GM12878 (cell line): ENCODE data around the gene ARL11. TPM values are rescaled to one million over a fixed set of nuclear protein-coding genes. Genes with fewer than 3 reads are reported as not detected.
A peak's percentile ranks its signal among the peaks of the same experiment; 100 is the strongest.

ENCODE experiments used
- ATAC-seq: fragments of 200-7000 bp; cut with Tn5 transposase; 3 replicates; pipeline ENCODE4 v1.9.1; 2020; ENCODE audit warnings: mild to moderate bottlenecking, moderate library complexity
- BruUV-seq: library from RNA; stranded (reverse); fragments of 400-500 nt; replicated peaks from 2 replicates; lab custom pipeline; 2021; lab: Mats Ljungman, UMichigan
- CTCF ChIA-PET: fragments of 300-600 bp; sonication (Branson Sonifier 250); formaldehyde crosslinking; extraction: SDS; loops from one replicate; lab custom pipeline; 2021; ENCODE audit warnings: inconsistent platforms; lab: Yijun Ruan, JAX
- POLR2A ChIA-PET: fragments of 350-600 bp; formaldehyde crosslinking; extraction: SDS; loops from one replicate; lab custom pipeline; 2021; ENCODE audit warnings: inconsistent platforms; lab: Charles Lee
- RAD21 ChIA-PET: fragments of 300-600 bp; sonication (Branson Sonifier 250); formaldehyde crosslinking; loops from one replicate; lab custom pipeline; 2023; ENCODE audit warnings: antibody characterized with exemption; ENCODE audit not compliant: unreplicated experiment; lab: Charles Lee
- SMC1A ChIA-PET: fragments of 300-600 bp; sonication (Branson Sonifier 250); formaldehyde crosslinking; loops from one replicate; lab custom pipeline; 2023; ENCODE audit not compliant: unreplicated experiment, uncharacterized antibody; lab: Charles Lee
- DNase-seq: peaks from one replicate; pipeline ENCODE4 v3.0.0-alpha.2; 2011; ENCODE audit warnings: low read depth, low spot score
- FAIRE-seq: peaks from 3 replicates; lab custom pipeline; 2011; peaks lifted over from hg19 to GRCh38; lab: Jason Lieb, UNC
- H2AFZ ChIP-seq: 2 replicates; pipeline ENCODE4 v1.6.0; 2011; ENCODE audit warnings: low read depth, low read length, control low read depth; ENCODE audit not compliant: control insufficient read depth
- H3K27ac ChIP-seq: 2 replicates; pipeline ENCODE4 v1.5.1; 2011; ENCODE audit warnings: control low read depth; ENCODE audit not compliant: control insufficient read depth, insufficient read depth
- H3K27me3 ChIP-seq, 2 experiments: replicated peaks in 1 of 2; 2 replicates each; pipeline versions ENCODE4 v1.6.0 to v1.6.1; 2011; ENCODE audit warnings: low read length in 1 of 2; ENCODE audit not compliant: control insufficient read depth in 2 of 2, insufficient read depth in 2 of 2
- H3K36me3 ChIP-seq, 2 experiments: 2 replicates each; pipeline ENCODE4 v1.5.1; 2011; ENCODE audit warnings: low read length in 1 of 2; ENCODE audit not compliant: control insufficient read depth in 2 of 2, insufficient read depth in 2 of 2
- H3K4me1 ChIP-seq: 2 replicates; pipeline ENCODE4 v1.6.1; 2011; ENCODE audit warnings: mild to moderate bottlenecking, low read length, moderate library complexity, mixed read lengths; ENCODE audit not compliant: control insufficient read depth, insufficient read depth
- H3K4me2 ChIP-seq: 2 replicates; pipeline ENCODE4 v1.6.0; 2011; ENCODE audit warnings: control low read depth; ENCODE audit not compliant: control insufficient read depth, insufficient read depth
- H3K4me3 ChIP-seq: fragments of 200-600 bp; sonication (generic); 2 replicates; pipeline ENCODE4 v1.5.1; 2016
- H3K79me2 ChIP-seq: 2 replicates; pipeline ENCODE4 v1.6.0; 2011; ENCODE audit warnings: low read length; ENCODE audit not compliant: control insufficient read depth, insufficient read depth
- H3K9ac ChIP-seq: 2 replicates; pipeline ENCODE4 v1.8.0; 2011; ENCODE audit warnings: low read length, control low read depth, mixed read lengths; ENCODE audit not compliant: control insufficient read depth, insufficient read depth
- H3K9me3 ChIP-seq: replicated peaks from 3 replicates; pipeline ENCODE4 v1.5.1; 2011; ENCODE audit warnings: mild to moderate bottlenecking, low read length; ENCODE audit not compliant: control insufficient read depth, insufficient read depth
- H4K20me1 ChIP-seq: 2 replicates; pipeline ENCODE4 v1.6.0; 2011; ENCODE audit not compliant: control insufficient read depth, insufficient read depth
- BRCA1 ChIP-seq: IDR thresholded peaks from 2 replicates; pipeline ENCODE4 v1.6.1; 2011; ENCODE audit warnings: low read depth, low read length, improper control_type of control experiment
- CHD2 ChIP-seq: IDR thresholded peaks from 2 replicates; pipeline ENCODE4 v1.6.1; 2011; ENCODE audit warnings: low read depth, low read length, improper control_type of control experiment, borderline replicate concordance
- CTCF ChIP-seq, 3 experiments: IDR thresholded peaks in 2 of 3; conservative IDR thresholded peaks in 1 of 3; 2 replicates each; pipeline ENCODE4 v1.5.1; 2011; ENCODE audit warnings: low read depth in 3 of 3, low read length in 3 of 3, mild to moderate bottlenecking in 3 of 3, control low read depth in 2 of 3, moderate library complexity in 2 of 3, inconsistent platforms in 1 of 3, mixed read lengths in 1 of 3; ENCODE audit not compliant: control insufficient read depth in 2 of 3, insufficient read depth in 1 of 3; ENCODE audit errors: extremely low read depth in 1 of 3
- IKZF2 ChIP-seq, 2 experiments: fragments of 450-650 bp; IDR thresholded peaks; 2 replicates each; pipeline ENCODE4 v1.6.1; 2017; ENCODE audit warnings: mild to moderate bottlenecking in 2 of 2, moderate library complexity in 2 of 2
- KAT2A ChIP-seq: conservative IDR thresholded peaks from 2 replicates; pipeline ENCODE4 v1.6.1; 2011; ENCODE audit warnings: low read depth, low read length; ENCODE audit not compliant: control insufficient read depth
- MEF2A ChIP-seq: IDR thresholded peaks from 2 replicates; pipeline ENCODE4 v1.6.1; 2011; ENCODE audit warnings: low read depth, mild to moderate bottlenecking, low read length, moderate library complexity; ENCODE audit not compliant: insufficient read depth
- NFYB ChIP-seq: IDR thresholded peaks from 2 replicates; pipeline ENCODE4 v1.6.1; 2011; ENCODE audit warnings: low read depth, mild to moderate bottlenecking, low read length, improper control_type of control experiment, moderate library complexity; ENCODE audit not compliant: insufficient read depth
- NKRF ChIP-seq: fragments of 450-650 bp; conservative IDR thresholded peaks from 2 replicates; pipeline ENCODE4 v1.6.1; 2017; ENCODE audit warnings: mild to moderate bottlenecking, moderate library complexity
- PKNOX1 ChIP-seq: fragments of 450-650 bp; IDR thresholded peaks from 2 replicates; pipeline ENCODE4 v1.6.1; 2016; ENCODE audit warnings: mild to moderate bottlenecking
- RELB ChIP-seq: fragments of 450-650 bp; IDR thresholded peaks from 2 replicates; pipeline ENCODE4 v1.6.1; 2017; ENCODE audit warnings: low read depth, mild to moderate bottlenecking, moderate library complexity
- SMAD5 ChIP-seq: IDR thresholded peaks from 2 replicates; pipeline ENCODE4 v1.6.1; 2016; ENCODE audit warnings: antibody characterized with exemption, low read depth
- WGBS: methylation state at CpG from one replicate; pipeline ENCODE4 v1.1.6; 2016; ENCODE audit warnings: low lambda C conversion rate; ENCODE audit not compliant: insufficient replicate concordance, insufficient coverage; ENCODE audit errors: missing lambda C conversion rate; 5-methylcytosine and 5-hydroxymethylcytosine counted together
- in situ Hi-C: fragments of 300-500 bp; cut with MboI; formaldehyde crosslinking; loops from 9 replicates; pipeline ENCODE4 v1.14.3; 2018; ENCODE audit warnings: mixed read lengths
- intact Hi-C: fragments of 100-400 bp; cut with micrococcal nuclease; formaldehyde crosslinking; loops from one replicate; pipeline ENCODE4 v1.14.2; 2022; ENCODE audit not compliant: unreplicated experiment
- polyA plus RNA-seq, 11 experiments: library from polyadenylated mRNA; depleted of rRNA in 4 of 11; unstranded in 6 of 11; stranded (reverse) in 5 of 11; fragments of >200 nt; fragmentation: Nextera tagmentation in 4 of 11; fragmentation: Illumina TruSeq in 1 of 11; extraction: Ambion mirVana in 4 of 11; extraction: Trizol in 1 of 11; gene quantifications; 1 replicate in 1 of 11; 2 replicates in 10 of 11; pipeline versions ENCODE4 v1.2.1 to v1.2.3, GENCODE V29; 2011 to 2016; ENCODE audit warnings: inconsistent platforms in 2 of 11, missing spikeins in 2 of 11, low read depth in 1 of 11
- total RNA-seq, 4 experiments: library from RNA; depleted of rRNA in 3 of 4; stranded (reverse); fragments of >200 nt in 3 of 4; fragmentation: Illumina TruSeq in 1 of 4; extraction: Trizol in 1 of 4; gene quantifications; 2 replicates each; pipeline versions ENCODE4 v1.2.1 to v1.2.3, GENCODE V29; 2013 to 2021

The ARL11 gene
- total and polyA plus RNA-seq, 10 of the 15 experiments (the other 5 are each of a cell fraction or from before 2014, with no cell fraction given): 2.0 to 7.2 (median 4.4) TPM

GRCh38 chr13:49633710-49634109 lies 5.4 kb downstream of the ARL11 start (continued):
- no peak for TF ChIP-seq CTCF (IDR thresholded peaks at IDR 0.05 in 2 of 3, conservative IDR thresholded peaks at IDR 0.05 in 1 of 3; ENCODE audit: control insufficient read depth in 2 of 3, extremely low read depth in 1 of 3, insufficient read depth in 1 of 3, low read depth in 3 of 3, low read length in 3 of 3)
- TF ChIP-seq CHD2: no peak

- peak; percentile 84 for FAIRE-seq
- peak; percentile 76 for ATAC-seq
- Histone ChIP-seq H4K20me1 (no peaks in the 10 kb centered on the region), H3K4me3 (no peak overlapping the region), H3K4me1 (no peaks in the 10 kb centered on the region), H3K79me2 (no peaks in the 10 kb centered on the region), H3K9me3 (no peaks in the 10 kb centered on the region), H3K9ac (no peak overlapping the region), H2AFZ (peak overlapping the region; percentile 64), H3K27ac (no peak overlapping the region; the same call in 1 of the 2 replicates), H3K4me2 (no peak overlapping the region), H3K36me3 (0 out of 4 replicates have a peak, but pooled peaks cover 0 to under 1% of the 10 kb centered on the region in 2 experiments), H3K27me3 (no peaks in the 10 kb centered on the region)
- BruUV-seq: no TSS peak
- intact Hi-C loops: no loop called here
- in situ Hi-C loops: no loop called here
- POLR2A ChIA-PET: no interaction called here
- CTCF ChIA-PET: no interaction called here
- SMC1A ChIA-PET: interaction anchor here (0.5 kb wide), 1 partner anchor 152 kb away, joined by 3 read pairs; no protein-coding TSS in a partner anchor
- WGBS: 38% methylated on average over 10 of the region's 10 CpGs
- RAD21 ChIA-PET: no interaction called here
- DNase-seq: peak; percentile 39
- TF ChIP-seq NFYB: peak; percentile 71
- TF ChIP-seq MEF2A: no peak
- TF ChIP-seq PKNOX1: peak; percentile 97
- TF ChIP-seq RELB: no peak
- TF ChIP-seq IKZF2 (IDR thresholded peaks at IDR 0.05): no peak
- no peak for TF ChIP-seq KAT2A
- no peak for TF ChIP-seq NKRF
- 0 out of 2 replicates have a peak, but pooled peaks have one; percentile 42 for TF ChIP-seq SMAD5
- no peak for TF ChIP-seq BRCA1
Observed at GRCh38 chr13:49635599-49636433, 7.5 kb downstream of the ARL11 start.
